Mesothelial cell of epicardium (in vitro differentiated cells): ENCODE measurements around the gene EMC8. TPM values are rescaled to one million over a fixed set of nuclear protein-coding genes. Genes with fewer than 3 reads are reported as not detected.

Experiments used
- DNase-seq, 2 experiments: peaks; one replicate each; pipeline ENCODE4 v3.0.0; 2021; ENCODE audit warnings: low spot score in 2 of 2; ENCODE audit not compliant: unreplicated experiment in 2 of 2
- H3K27ac Mint-ChIP-seq: 2 replicates; pipeline ENCODE4 v1.8.0; 2021; ENCODE audit warnings: mixed read lengths
- H3K27me3 Mint-ChIP-seq: 2 replicates; pipeline ENCODE4 v1.8.0; 2021; ENCODE audit warnings: low read depth, mixed read lengths
- H3K36me3 Mint-ChIP-seq: 2 replicates; pipeline ENCODE4 v1.8.0; 2021; ENCODE audit warnings: mixed read lengths
- H3K4me1 Mint-ChIP-seq: 2 replicates; pipeline ENCODE4 v1.8.0; 2021; ENCODE audit warnings: mixed read lengths
- H3K4me3 Mint-ChIP-seq: 2 replicates; pipeline ENCODE4 v1.8.0; 2021; ENCODE audit warnings: mild to moderate bottlenecking, moderate library complexity, mixed read lengths
- H3K9me3 Mint-ChIP-seq: 2 replicates; pipeline ENCODE4 v1.8.0; 2021; ENCODE audit warnings: mixed read lengths
- total RNA-seq: library from RNA; stranded (reverse); gene quantifications from 3 replicates; pipeline ENCODE4 v1.2.1, GENCODE V29; 2021
- TF ChIP-seq, protein P1 (sequence below): fragments of 200-600 bp; sonication (generic); IDR thresholded peaks from one replicate; pipeline ENCODE4 v1.5.0; 2021; ENCODE audit warnings: antibody characterized with exemption; ENCODE audit not compliant: unreplicated experiment

The EMC8 gene
- total RNA-seq, 1 donor from 2014 or later, result 28.7 TPM

DNA sequence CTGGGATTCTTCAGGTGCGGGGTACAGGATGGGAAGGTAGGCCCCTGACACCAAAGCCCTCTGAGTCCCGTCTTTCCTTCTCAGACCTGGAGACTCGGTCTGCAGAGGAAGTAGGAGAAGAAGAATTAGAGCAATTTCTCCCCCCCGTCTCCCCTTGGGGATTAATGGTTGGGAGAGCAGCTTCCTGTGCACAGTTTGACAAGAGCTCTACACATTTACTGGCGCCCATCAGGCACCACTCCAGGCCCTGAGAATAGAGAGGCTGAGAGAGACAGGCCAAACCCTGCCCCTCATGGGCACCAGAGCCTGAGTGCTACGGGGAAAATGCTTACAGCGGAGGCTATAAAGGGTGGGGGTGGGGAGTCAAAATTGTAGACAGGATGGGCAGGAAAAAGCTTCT, 44.9 kb downstream of the EMC8 start:
- Mint-ChIP-seq H3K9me3 (no peaks in the 10 kb centered on the region), H3K4me3 (no peak overlapping the region), H3K4me1 (peaks cover 36% of the 10 kb centered on the region), H3K27ac (peak overlapping the region; percentile 47), H3K36me3 (no peaks in the 10 kb centered on the region), H3K27me3 (peaks cover 12% of the 10 kb centered on the region)
- DNase-seq, result no peak
- TF ChIP-seq, protein P1, sequence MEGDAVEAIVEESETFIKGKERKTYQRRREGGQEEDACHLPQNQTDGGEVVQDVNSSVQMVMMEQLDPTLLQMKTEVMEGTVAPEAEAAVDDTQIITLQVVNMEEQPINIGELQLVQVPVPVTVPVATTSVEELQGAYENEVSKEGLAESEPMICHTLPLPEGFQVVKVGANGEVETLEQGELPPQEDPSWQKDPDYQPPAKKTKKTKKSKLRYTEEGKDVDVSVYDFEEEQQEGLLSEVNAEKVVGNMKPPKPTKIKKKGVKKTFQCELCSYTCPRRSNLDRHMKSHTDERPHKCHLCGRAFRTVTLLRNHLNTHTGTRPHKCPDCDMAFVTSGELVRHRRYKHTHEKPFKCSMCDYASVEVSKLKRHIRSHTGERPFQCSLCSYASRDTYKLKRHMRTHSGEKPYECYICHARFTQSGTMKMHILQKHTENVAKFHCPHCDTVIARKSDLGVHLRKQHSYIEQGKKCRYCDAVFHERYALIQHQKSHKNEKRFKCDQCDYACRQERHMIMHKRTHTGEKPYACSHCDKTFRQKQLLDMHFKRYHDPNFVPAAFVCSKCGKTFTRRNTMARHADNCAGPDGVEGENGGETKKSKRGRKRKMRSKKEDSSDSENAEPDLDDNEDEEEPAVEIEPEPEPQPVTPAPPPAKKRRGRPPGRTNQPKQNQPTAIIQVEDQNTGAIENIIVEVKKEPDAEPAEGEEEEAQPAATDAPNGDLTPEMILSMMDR, result no peak

DNA sequence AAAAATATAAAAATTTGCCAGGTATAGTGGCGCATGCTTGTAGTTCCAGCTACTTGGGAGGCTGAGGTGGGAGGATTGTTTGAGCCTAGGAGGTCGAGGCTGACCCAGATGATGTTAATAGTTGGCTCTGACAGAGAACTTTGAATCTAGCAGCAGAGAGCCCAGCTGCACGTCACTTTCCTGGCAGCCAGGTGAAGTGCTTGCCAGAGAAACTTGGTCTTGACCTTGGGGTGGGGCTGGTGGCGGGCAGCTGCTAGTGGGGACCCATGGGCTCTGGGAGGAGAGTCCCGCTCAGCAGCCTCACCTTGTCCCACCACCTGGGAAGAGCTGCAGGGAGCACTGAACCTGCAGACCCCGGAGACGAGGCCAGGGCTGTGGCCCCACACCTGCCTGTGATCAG, 45.4 kb downstream of the EMC8 start:
- peaks cover 9% of the 10 kb centered on the region for H3K27me3 Mint-ChIP-seq
- no peak overlapping the region for H3K4me3 Mint-ChIP-seq
- no peak overlapping the region for H3K27ac Mint-ChIP-seq
- no peaks in the 10 kb centered on the region for H3K36me3 Mint-ChIP-seq
- no peak for DNase-seq
- H3K9me3 Mint-ChIP-seq, result no peaks in the 10 kb centered on the region
- peaks cover 37% of the 10 kb centered on the region for H3K4me1 Mint-ChIP-seq
- TF ChIP-seq, protein P1, result no peak

DNA sequence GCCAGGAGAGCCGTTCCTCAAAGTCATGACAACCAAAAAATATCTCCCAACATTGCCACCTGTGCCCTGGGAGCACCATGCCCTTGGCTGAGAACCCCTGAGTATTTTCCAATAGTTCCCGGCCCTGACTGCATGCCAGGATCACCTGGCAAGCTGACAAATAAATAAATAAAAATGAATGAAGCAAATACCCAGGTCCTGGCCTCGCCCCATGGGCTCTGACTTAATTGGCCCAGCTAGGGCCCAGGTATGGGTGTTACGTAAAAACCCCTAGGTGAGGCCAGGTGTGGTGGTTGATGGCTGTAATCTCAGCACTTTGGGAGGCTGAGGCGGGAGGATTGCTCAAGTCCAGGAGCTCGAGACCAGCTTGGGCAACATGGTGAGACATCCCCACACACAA, 45.8 kb downstream of the EMC8 start:
- DNase-seq, result no peak
- TF ChIP-seq, protein P1, result no peak
- peaks cover 9% of the 10 kb centered on the region for H3K27me3 Mint-ChIP-seq
- H3K36me3 Mint-ChIP-seq, result no peaks in the 10 kb centered on the region
- H3K27ac Mint-ChIP-seq, result no peak overlapping the region
- H3K4me1 Mint-ChIP-seq, result peaks cover 38% of the 10 kb centered on the region
- H3K4me3 Mint-ChIP-seq, result no peak overlapping the region
- no peaks in the 10 kb centered on the region for H3K9me3 Mint-ChIP-seq

DNA sequence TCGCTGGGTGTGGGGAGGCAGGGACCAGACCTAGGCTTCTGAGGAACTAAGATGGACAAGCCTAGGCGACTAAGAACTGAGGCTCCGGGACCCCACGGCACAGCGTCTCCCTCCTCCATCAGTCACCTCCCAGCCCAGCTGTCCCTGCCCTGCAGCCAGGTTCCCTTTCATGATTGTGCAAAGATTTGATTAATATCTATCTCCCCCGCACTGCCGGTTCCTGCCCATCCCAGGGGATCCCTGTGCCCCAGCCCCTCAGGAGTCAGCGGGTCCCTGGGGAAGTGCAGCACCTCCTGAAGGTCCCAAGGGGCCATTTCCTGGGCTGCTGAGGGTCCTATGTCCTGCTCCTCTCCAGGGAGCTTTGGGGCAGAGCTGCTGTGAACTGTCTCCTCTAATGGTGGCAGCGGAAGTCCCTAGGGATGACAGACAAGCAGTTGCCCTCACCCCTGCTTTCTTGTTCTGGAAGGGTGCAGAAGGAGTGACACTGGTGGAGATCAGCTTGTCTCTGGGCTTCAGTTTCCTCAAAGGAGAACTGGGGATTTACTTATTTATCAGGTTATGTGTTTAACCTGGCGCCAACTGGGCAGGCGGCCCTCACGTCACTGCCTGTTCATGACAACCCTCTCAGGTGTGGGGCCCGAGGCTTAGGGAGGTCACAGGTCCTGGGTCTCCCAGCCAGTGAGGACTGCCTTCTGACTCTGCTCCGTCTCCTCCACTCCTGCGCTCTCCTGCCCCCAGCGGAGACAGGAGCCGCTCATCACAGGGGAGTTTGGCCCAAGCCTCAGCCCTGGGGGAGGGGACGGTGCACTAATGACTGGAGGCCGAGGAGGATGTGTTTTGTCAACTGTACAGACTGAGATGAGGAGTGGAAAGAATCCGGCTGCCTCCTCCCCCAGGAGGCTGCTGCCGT, 46.6 kb downstream of the EMC8 start:
- H3K36me3 Mint-ChIP-seq, result no peaks in the 10 kb centered on the region
- DNase-seq, result peak in 1 of 2 experiments; percentile 66
- peaks cover 9% of the 10 kb centered on the region for H3K27me3 Mint-ChIP-seq
- H3K9me3 Mint-ChIP-seq, result no peaks in the 10 kb centered on the region
- H3K4me3 Mint-ChIP-seq, result peak overlapping the region; percentile 2
- TF ChIP-seq, protein P1, result no peak
- H3K4me1 Mint-ChIP-seq, result peaks cover 44% of the 10 kb centered on the region
- H3K27ac Mint-ChIP-seq, result peak overlapping the region; percentile 66

- DNase-seq, result no peak
- Mint-ChIP-seq H3K27ac (no peak overlapping the region), H3K27me3 (peaks cover 9% of the 10 kb centered on the region), H3K4me1 (peaks cover 44% of the 10 kb centered on the region), H3K4me3 (peak overlapping the region; percentile 54), H3K36me3 (no peaks in the 10 kb centered on the region), H3K9me3 (no peaks in the 10 kb centered on the region)
- TF ChIP-seq, protein P1, result no peak
Observed at GRCh38 chr16:85751698-85752501, 47.4 kb downstream of the EMC8 start.
